HG02763 (cell line): Measurements from ENCODE around the gene FAM13A.
A peak's percentile ranks its signal among the peaks of the same experiment; 100 is the strongest.
"Not testable (repeated sequence)": the region's sequence is repeated elsewhere in the genome, so short reads cannot be mapped to it uniquely, and the experiment has no call there.

ENCODE experiments used
- ATAC-seq: cut with Tn5 transposase; IDR thresholded peaks from one replicate; pipeline ENCODE4 v1.9.1; 2021; ENCODE audit warnings: mild to moderate bottlenecking, moderate library complexity; ENCODE audit not compliant: unreplicated experiment

Gene FAM13A

GRCh38 chr4:89056953-89057398 is at the start of gene FAM13A:
FAM13A (minus strand) TSS chr4:89057185; CDS start chr4:89056964, 221 bp downstream.
- peak; percentile 55 for ATAC-seq

- ATAC-seq, result no peak
Measured at GRCh38 chr4:89105726-89106125, 48.7 kb upstream of the FAM13A start.

- ATAC-seq, result peak; percentile 96
Measured at GRCh38 chr4:89101256-89102161, 44.5 kb upstream of the FAM13A start.

- peak; percentile 16 for ATAC-seq
Measured at GRCh38 chr4:89100853-89101252, 43.9 kb upstream of the FAM13A start.

- ATAC-seq, result no peak
Measured at GRCh38 chr4:89099471-89099870, 42.5 kb upstream of the FAM13A start.

GRCh38 chr4:89099034-89099433 is 42.0 kb upstream of the FAM13A start:
- ATAC-seq, result no peak

GRCh38 chr4:89078300-89078699 is 21.3 kb upstream of the FAM13A start:
- ATAC-seq, result no peak

GRCh38 chr4:89077761-89078160 is 20.8 kb upstream of the FAM13A start:
- ATAC-seq, result no peak

- ATAC-seq, result no peak
Measured at GRCh38 chr4:89072921-89073320, 15.9 kb upstream of the FAM13A start.

- ATAC-seq, result no peak
Measured at GRCh38 chr4:89071311-89071710, 14.3 kb upstream of the FAM13A start.

- no peak for ATAC-seq
Measured at GRCh38 chr4:89070041-89070440, 13.1 kb upstream of the FAM13A start.

- ATAC-seq, result peak; percentile 86
Measured at GRCh38 chr4:89069481-89069880, 12.5 kb upstream of the FAM13A start.

- no peak for ATAC-seq
Measured at GRCh38 chr4:89067417-89067816, 10.4 kb upstream of the FAM13A start.

- ATAC-seq, result no peak
Measured at GRCh38 chr4:89064848-89065247, 7.9 kb upstream of the FAM13A start.

- not testable (repeated sequence) for ATAC-seq
Measured at GRCh38 chr4:89057844-89058243, 859 bp upstream of the FAM13A start.

- ATAC-seq, result peak; percentile 41
Measured at GRCh38 chr4:89056292-89056952, 563 bp downstream of the FAM13A start.

GRCh38 chr4:89055157-89056080 is 1.6 kb downstream of the FAM13A start:
- no peak for ATAC-seq

GRCh38 chr4:89054627-89055026 is 2.4 kb downstream of the FAM13A start:
- ATAC-seq, result no peak

GRCh38 chr4:89049853-89050252 is 7.1 kb downstream of the FAM13A start:
- no peak for ATAC-seq

GRCh38 chr4:89048906-89049601 is 7.9 kb downstream of the FAM13A start:
- ATAC-seq, result no peak
